Measurements from ENCODE around the gene TNFSF9.
"Not testable (repeated sequence)": the region's sequence is repeated elsewhere in the genome, so short reads cannot be mapped to it uniquely, and the experiment has no call there.

TNFSF9 gene

GRCh38 chr19:6532244-6532999 is 1.6 kb downstream of the TNFSF9 start:
- no peak for DNase-seq

GRCh38 chr19:6533000-6533328 is 2.1 kb downstream of the TNFSF9 start:
- no peak for DNase-seq

GRCh38 chr19:6533746-6534418 is 3.1 kb downstream of the TNFSF9 start:
- no peak for DNase-seq

- DNase-seq, result no peak
These were observed 3.7 kb downstream of the TNFSF9 start for GRCh38 chr19:6534451-6535093.

- DNase-seq, result no peak
These were observed 4.8 kb downstream of the TNFSF9 start for GRCh38 chr19:6535558-6536137.

- no peak for DNase-seq
These were observed 8.7 kb downstream of the TNFSF9 start for GRCh38 chr19:6539514-6539913.

GRCh38 chr19:6540918-6541689 is 10.3 kb downstream of the TNFSF9 start:
- no peak for DNase-seq

GRCh38 chr19:6543866-6544347 is 13.1 kb downstream of the TNFSF9 start:
- DNase-seq, result no peak

- not testable (repeated sequence) for DNase-seq
These were observed 19.9 kb downstream of the TNFSF9 start for GRCh38 chr19:6550679-6551078.

GRCh38 chr19:6551091-6551490 is 20.3 kb downstream of the TNFSF9 start:
- DNase-seq, result no peak

- DNase-seq, result peak; percentile 59
These were observed 21.0 kb downstream of the TNFSF9 start for GRCh38 chr19:6551607-6552450.

GRCh38 chr19:6556043-6556449 is 25.2 kb downstream of the TNFSF9 start:
- no peak for DNase-seq

GRCh38 chr19:6556480-6557195 is 25.8 kb downstream of the TNFSF9 start:
- DNase-seq, result no peak

GRCh38 chr19:6562437-6562836 is 31.6 kb downstream of the TNFSF9 start:
- DNase-seq, result not testable (repeated sequence)

GRCh38 chr19:6564393-6564792 is 33.6 kb downstream of the TNFSF9 start:
- no peak for DNase-seq

- not testable (repeated sequence) for DNase-seq
These were observed 35.9 kb downstream of the TNFSF9 start for GRCh38 chr19:6566727-6567126.

- no peak for DNase-seq
These were observed 37.2 kb downstream of the TNFSF9 start for GRCh38 chr19:6568010-6568526.

GRCh38 chr19:6568816-6569215 is 38.0 kb downstream of the TNFSF9 start:
- DNase-seq, result no peak

- no peak for DNase-seq
These were observed 39.9 kb downstream of the TNFSF9 start for GRCh38 chr19:6570764-6571163.

- DNase-seq, result no peak
These were observed 40.3 kb downstream of the TNFSF9 start for GRCh38 chr19:6571167-6571566.

- DNase-seq, result no peak
These were observed 41.4 kb downstream of the TNFSF9 start for GRCh38 chr19:6572217-6572616.

Data from stimulated activated CD4-positive, alpha-beta T cell treated with anti-CD3 and anti-CD28 coated beads, Interleukin-4, amount 100 ng/mL, for 1 hour (primary cell).